Fibroblast of the aortic adventitia (primary cell): Measurements from ENCODE around the gene KCTD17. TPM values are rescaled to one million over a fixed set of nuclear protein-coding genes. Genes with fewer than 3 reads are reported as not detected.

Experiments
- DNase-seq: peaks from one replicate; pipeline ENCODE4 v3.0.0-alpha.2; 2010; ENCODE audit warnings: low read depth
- H3K4me3 ChIP-seq: 2 replicates; pipeline ENCODE4 v1.5.1; 2011; ENCODE audit warnings: low read depth, mild to moderate bottlenecking, control low read depth, low read length, moderate library complexity
- CTCF ChIP-seq: IDR thresholded peaks from 2 replicates; pipeline ENCODE4 v1.5.1; 2011; ENCODE audit warnings: mild to moderate bottlenecking, low read length, control low read depth, inconsistent platforms; ENCODE audit not compliant: insufficient read depth
- total RNA-seq: library from RNA; depleted of rRNA; stranded (reverse); fragments of >200 nt; gene quantifications from 2 replicates; pipeline ENCODE4 v1.2.3, GENCODE V29; 2012; ENCODE audit warnings: low replicate concordance

The KCTD17 gene
- total RNA-seq, 1 donor: 25.6 TPM

DNA sequence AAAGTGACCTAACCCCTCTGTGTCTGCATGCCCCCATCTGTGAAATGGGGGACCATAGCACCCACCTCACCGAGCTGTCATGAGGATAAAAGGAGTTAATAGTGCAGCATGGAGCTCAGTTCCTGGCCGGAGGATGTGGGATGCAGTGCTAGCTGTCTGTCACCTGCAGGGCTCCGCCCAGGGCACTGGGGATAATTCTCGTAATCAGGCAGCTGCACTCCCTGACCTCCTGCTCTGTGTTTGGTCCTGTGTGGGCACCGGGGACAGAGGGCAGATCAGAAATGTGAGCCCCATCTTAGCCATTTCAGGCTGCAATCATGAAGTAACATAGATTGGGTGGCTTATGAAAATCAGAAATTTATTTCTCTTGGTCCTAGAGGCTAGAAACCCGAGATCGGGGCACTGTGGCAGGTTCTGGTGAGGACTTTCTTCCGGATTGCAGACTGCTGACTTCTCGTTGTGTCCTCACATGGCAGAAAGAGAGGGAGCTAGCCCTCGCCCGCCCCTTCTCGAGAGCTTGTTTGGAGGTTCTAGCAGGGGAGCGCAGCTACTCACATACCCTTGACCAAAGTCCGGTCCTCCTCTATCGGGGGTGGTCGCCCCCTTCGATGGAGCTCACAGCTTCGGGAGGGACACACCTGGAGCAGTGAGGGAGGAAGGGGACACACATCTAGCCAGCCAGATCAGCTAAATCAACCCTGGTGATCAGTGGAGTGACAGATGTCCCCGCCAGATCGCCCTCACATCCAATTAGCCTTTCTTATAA lies 3.2 kb downstream of the KCTD17 start:
- DNase-seq: no peak
- TF ChIP-seq CTCF: no peak
- H3K4me3 ChIP-seq: no peak overlapping the region

- no peak for DNase-seq
- no peak overlapping the region for H3K4me3 ChIP-seq
- TF ChIP-seq CTCF: no peak
Measured at GRCh38 chr22:37056246-37056645, 4.7 kb downstream of the KCTD17 start.

DNA sequence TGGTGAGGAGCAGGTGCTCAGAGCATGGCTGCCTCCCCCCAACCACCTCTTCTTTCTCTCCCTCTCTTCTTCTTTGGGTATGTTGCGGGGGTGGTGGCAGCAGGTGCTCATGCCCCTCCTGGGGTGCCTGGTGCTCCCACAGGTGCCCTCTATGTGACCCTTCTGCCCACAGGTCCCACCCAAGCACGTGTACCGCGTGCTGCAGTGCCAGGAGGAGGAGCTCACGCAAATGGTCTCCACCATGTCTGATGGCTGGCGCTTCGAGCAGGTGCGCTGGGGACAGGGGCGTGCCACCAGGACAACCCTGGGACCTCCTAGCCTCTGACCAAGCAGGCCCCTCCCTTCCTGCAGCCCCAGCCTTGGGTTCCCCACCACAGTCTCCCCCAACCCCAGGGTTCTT lies 5.7 kb downstream of the KCTD17 start:
- DNase-seq: no peak
- no peak overlapping the region for H3K4me3 ChIP-seq
- TF ChIP-seq CTCF: no peak

DNA sequence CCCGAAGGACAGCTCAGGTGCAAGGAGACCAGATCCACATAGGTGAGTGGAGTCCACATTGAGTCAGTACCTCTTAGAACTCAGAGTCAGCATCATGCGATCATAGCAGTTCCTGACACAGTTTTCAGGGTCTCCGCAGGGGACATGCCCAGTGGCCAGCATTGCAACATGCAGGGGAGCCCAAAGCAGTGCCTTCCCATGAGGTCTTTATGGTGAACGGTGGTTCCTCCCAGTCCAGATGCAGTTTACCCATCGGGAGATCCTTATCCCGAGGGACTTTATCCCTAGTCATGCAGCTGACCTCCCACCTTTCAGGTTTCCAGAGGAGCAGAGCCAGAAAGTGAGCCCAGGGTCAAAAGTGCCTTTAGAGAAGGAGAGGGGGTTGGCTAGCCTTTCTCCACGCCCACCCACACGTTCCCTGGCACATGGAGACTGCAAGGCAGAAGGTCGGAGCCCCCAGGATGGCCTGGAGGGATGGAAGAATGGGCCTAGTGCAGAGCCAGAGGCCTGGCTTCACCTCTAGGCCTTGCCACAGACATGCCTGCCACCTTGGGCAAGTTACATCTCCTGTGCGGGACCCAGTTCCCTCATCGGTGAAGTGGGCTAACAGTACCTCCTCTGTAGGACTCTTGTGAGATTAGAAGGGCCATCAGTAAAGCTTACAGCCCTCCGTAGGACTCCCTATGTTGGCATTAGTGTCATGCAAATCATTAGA lies 6.4 kb downstream of the KCTD17 start:
- no peak overlapping the region for H3K4me3 ChIP-seq
- no peak for TF ChIP-seq CTCF
- DNase-seq: no peak

- no peak for DNase-seq
- no peak for TF ChIP-seq CTCF
Measured at GRCh38 chr22:37058917-37059701, 7.6 kb downstream of the KCTD17 start.

GRCh38 chr22:37059876-37060449 lies 8.4 kb downstream of the KCTD17 start:
- no peak for DNase-seq
- H3K4me3 ChIP-seq: no peak overlapping the region
- no peak for TF ChIP-seq CTCF

More at GRCh38 chr22:37058917-37059701, 7.6 kb downstream of the KCTD17 start:
- H3K4me3 ChIP-seq: no peak overlapping the region
